GM19452 (cell line): Measurements from ENCODE around the gene ACTL6A.
A peak's percentile ranks its signal among the peaks of the same experiment; 100 is the strongest.
"Not testable (repeated sequence)": the region's sequence is repeated elsewhere in the genome, so short reads cannot be mapped to it uniquely, and the experiment has no call there.

Source experiments
- ATAC-seq: cut with Tn5 transposase; IDR thresholded peaks from one replicate; pipeline ENCODE4 v1.9.1; 2021; ENCODE audit not compliant: unreplicated experiment

ACTL6A gene

GRCh38 chr3:179562591-179563270 lies at the start of gene ACTL6A:
Gene ACTL6A (plus strand): TSS chr3:179562926. CDS start chr3:179563093, 167 bp downstream.
- ATAC-seq, result peak; percentile 95

GRCh38 chr3:179513862-179514261 lies 48.9 kb upstream of the ACTL6A start:
- ATAC-seq, result no peak

- ATAC-seq, result not testable (repeated sequence)
These were observed 46.1 kb upstream of the ACTL6A start for GRCh38 chr3:179516461-179517251.

GRCh38 chr3:179526482-179526881 lies 36.2 kb upstream of the ACTL6A start:
- no peak for ATAC-seq

GRCh38 chr3:179526989-179527391 lies 35.7 kb upstream of the ACTL6A start:
- no peak for ATAC-seq

GRCh38 chr3:179528772-179529171 lies 34.0 kb upstream of the ACTL6A start:
- ATAC-seq, result no peak

- no peak for ATAC-seq
These were observed 31.1 kb upstream of the ACTL6A start for GRCh38 chr3:179531576-179531975.

GRCh38 chr3:179533274-179533673 lies 29.5 kb upstream of the ACTL6A start:
- ATAC-seq, result no peak

GRCh38 chr3:179536256-179536655 lies 26.5 kb upstream of the ACTL6A start:
- no peak for ATAC-seq

GRCh38 chr3:179541094-179541493 lies 21.6 kb upstream of the ACTL6A start:
- no peak for ATAC-seq

GRCh38 chr3:179541596-179541995 lies 21.1 kb upstream of the ACTL6A start:
- no peak for ATAC-seq

- ATAC-seq, result no peak
These were observed 20.4 kb upstream of the ACTL6A start for GRCh38 chr3:179542375-179542774.

- ATAC-seq, result no peak
These were observed 17.6 kb upstream of the ACTL6A start for GRCh38 chr3:179544981-179545645.

GRCh38 chr3:179546814-179547241 lies 15.9 kb upstream of the ACTL6A start:
- ATAC-seq, result no peak

- ATAC-seq, result no peak
These were observed 11.2 kb upstream of the ACTL6A start for GRCh38 chr3:179551349-179552105.

GRCh38 chr3:179558742-179559364 lies 3.9 kb upstream of the ACTL6A start:
- no peak for ATAC-seq

GRCh38 chr3:179560791-179561190 lies 1.9 kb upstream of the ACTL6A start:
- ATAC-seq, result no peak

GRCh38 chr3:179563271-179563783 lies 601 bp downstream of the ACTL6A start:
- peak; percentile 52 for ATAC-seq

- ATAC-seq, result no peak
These were observed 2.8 kb downstream of the ACTL6A start for GRCh38 chr3:179565496-179565895.

GRCh38 chr3:179580992-179581391 lies 18.3 kb downstream of the ACTL6A start:
- no peak for ATAC-seq
